Astrocyte (in vitro differentiated cells and primary cell): ENCODE measurements around the gene CFAP99.

Experiments used
- CTCF ChIP-seq: IDR thresholded peaks from 2 replicates; pipeline ENCODE4 v1.5.1; 2011; ENCODE audit warnings: low read depth, mild to moderate bottlenecking, inconsistent platforms, low read length, moderate library complexity; ENCODE audit not compliant: insufficient read depth
- EZH2 ChIP-seq: IDR thresholded peaks from 2 replicates; pipeline ENCODE4 v1.6.1; 2012; ENCODE audit warnings: mild to moderate bottlenecking, low read length, inconsistent platforms; ENCODE audit not compliant: insufficient read depth

- TF ChIP-seq CTCF (no peak), EZH2 (no peak)
Observed at GRCh38 chr4:2462218-2462991, 43.6 kb downstream of the CFAP99 start.
